Heart left ventricle (tissue), 16 donors: ENCODE data around the gene ARHGEF6. TPM values are rescaled to one million over a fixed set of nuclear protein-coding genes. Genes with fewer than 3 reads are reported as not detected.

Experiments used
- ATAC-seq, 4 donors: fragments of 200-7000 bp; cut with Tn5 transposase; one replicate each; pipeline ENCODE4 v1.9.1; 2020 to 2022; ENCODE audit warnings: moderate library complexity in 4 of 4, mild to moderate bottlenecking in 3 of 4, moderate number of reproducible peaks in 1 of 4
- DNase-seq, 5 donors: peaks; one replicate each; pipeline ENCODE4 v3.0.0-alpha.2; 2020
- H3K27ac ChIP-seq, 12 donors: fragments of 200-600 bp; sonication (generic) in 4 of 12; one replicate each; pipeline versions ENCODE4 v1.5.0 to v1.8.0; 2016 to 2022; ENCODE audit warnings: mild to moderate bottlenecking in 2 of 12
- H3K27me3 ChIP-seq, 9 donors: fragments of 200-600 bp; sonication (generic) in 2 of 9; one replicate each; pipeline versions ENCODE4 v1.5.1 to v1.8.0; 2016 to 2022; ENCODE audit warnings: mild to moderate bottlenecking in 3 of 9
- H3K36me3 ChIP-seq, 9 donors: fragments of 200-600 bp; sonication (generic) in 2 of 9; one replicate each; pipeline versions ENCODE4 v1.5.0 to v1.8.0; 2018 to 2022; ENCODE audit warnings: mild to moderate bottlenecking in 2 of 9
- H3K4me1 ChIP-seq, 12 donors: fragments of 200-600 bp; sonication (generic) in 4 of 12; one replicate each; pipeline versions ENCODE4 v1.5.0 to v1.8.0; 2016 to 2022; ENCODE audit warnings: mild to moderate bottlenecking in 3 of 12
- H3K4me3 ChIP-seq, 12 donors: fragments of 200-600 bp; sonication (generic) in 4 of 12; one replicate each; pipeline versions ENCODE4 v1.5.0 to v1.8.0; 2017 to 2022; ENCODE audit warnings: mild to moderate bottlenecking in 9 of 12, moderate library complexity in 4 of 12
- H3K9me3 ChIP-seq, 12 donors: fragments of 200-600 bp; sonication (generic) in 4 of 12; one replicate each; pipeline versions ENCODE4 v1.5.0 to v1.8.0; 2016 to 2022; ENCODE audit warnings: mild to moderate bottlenecking in 1 of 12
- POLR2A ChIP-seq, 2 donors: fragments of 450-650 bp; IDR thresholded peaks; one replicate each; pipeline ENCODE4 v1.6.1; 2017; ENCODE audit warnings: antibody characterized with exemption in 2 of 2, mild to moderate bottlenecking in 2 of 2, moderate library complexity in 2 of 2
- WGBS, 4 donors: extraction: QIAGEN DNeasy Blood & Tissue Kit in 2 of 4; methylation state at CpG; one replicate each; pipeline versions ENCODE4 v1.1.5 to v1.1.7; 2013 to 2018; 5-methylcytosine and 5-hydroxymethylcytosine counted together
- intact Hi-C, 10 donors: fragments of 100-400 bp; cut with DNase I; formaldehyde crosslinking; loops; one replicate each; pipeline versions ENCODE4 v1.11.1 to v1.14.2; 2022
- polyA plus RNA-seq, 2 donors: library from polyadenylated mRNA; stranded (reverse); fragments of 200-250 nt; gene quantifications; one replicate each; pipeline ENCODE4 v1.2.3, GENCODE V29; 2013
- total RNA-seq, 9 donors: library from RNA; depleted of rRNA in 2 of 9; stranded (reverse); fragments of >200 nt in 2 of 9; fragmentation: NEBNext Ultra II Directional in 3 of 9; extraction: Animal tissue kit (Norgen Biotek cat#: 25700) in 3 of 9; gene quantifications; one replicate each; pipeline versions ENCODE4 v1.1.0 to v1.2.4, GENCODE V29; 2016 to 2023
- TF ChIP-seq, protein P1 (sequence below), 12 donors: fragments of 200-600 bp; sonication (generic) in 4 of 12; IDR thresholded peaks; one replicate each; pipeline versions ENCODE4 v1.5.0 to v1.8.0; 2018 to 2022; ENCODE audit warnings: antibody characterized with exemption in 12 of 12, mild to moderate bottlenecking in 5 of 12
- donor health status: ischemic (EF 13 %, LVEDD 7.1; RV severe dilation, severe dysfunction).
- donor health status: healthy with polysubstance abuse.
- donor health status: DM: no; HTN: yes; CAD: no.
- donor health status: DM: no; HTN: no; CAD: no.
- donor health status: ischemic (EF 25% LVEDD 6.9; RV normal size, moderate dysfunction).
- donor health status: ischemic (EF 25% LVEDD 5.7; RV mildly dilated, moderate dysfunction).
- donor health status: healthy.
- donor health status: DM: yes; HTN: yes; CAD: no.
- donor health status: ischemic (EF 35%, LVEDD 5.7; RV mildly dilated, moderate dysfunction).
- donor health status: nonischemic (EF 11% LVEDD 7.7; RV severe dilation, severe dysfunction).
- donor health status: DM: yes; HTN: yes; CAD: no.
- donor health status: PGD.
- donor health status: ischemic (EF 29% LVEDD 5.4; RV normal size, mild dysfunction).
- donor health status: nonischemic (EF 23%, LVEDD 6.1; RV moderate dilation, normal function).

ARHGEF6 gene
- total and polyA plus RNA-seq, 11 donors = 15.2 to 74.7 (median 55.7) TPM

DNA sequence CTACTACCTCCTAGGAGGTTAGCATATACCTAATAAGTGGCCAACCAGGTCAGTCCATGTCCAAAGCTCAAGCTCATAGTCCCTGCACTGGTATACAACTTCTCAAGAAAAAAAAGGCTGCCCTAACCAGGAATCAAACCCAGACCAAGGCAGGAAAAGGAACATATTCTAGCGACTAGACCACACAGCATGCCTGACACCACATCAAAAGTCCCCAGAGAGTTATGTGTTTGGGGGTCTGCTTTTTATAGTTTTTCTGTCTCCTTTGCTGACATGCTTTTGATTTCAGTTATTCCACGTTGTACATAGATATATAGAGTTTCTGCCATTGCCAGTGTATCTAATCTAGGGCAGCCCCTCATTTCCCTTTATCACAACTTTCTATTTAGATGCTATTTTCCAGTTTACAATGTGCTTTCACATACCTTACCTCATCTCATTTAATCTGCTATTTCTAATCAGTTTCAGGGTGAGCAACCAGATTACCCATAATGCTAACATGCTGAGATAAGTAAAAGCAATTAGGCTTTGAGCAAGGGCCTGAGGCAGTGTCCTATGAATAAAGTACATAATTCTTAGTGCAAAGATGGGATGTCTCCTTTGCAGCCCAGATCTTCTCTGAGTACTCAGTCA is 17.8 kb downstream of the ARHGEF6 start:
- intact Hi-C loops = loop anchor here in 4 of 10 donors (10.0 kb wide), 3 partner anchors 102 to 122 kb away; partner anchors contain the start of gene RBMX (in 1 of the 4)
- Histone ChIP-seq H3K36me3 (peaks cover 0 to 10% (median 0%) of the 10 kb centered on the region in 9 donors), H3K9me3 (no peaks in the 10 kb centered on the region), H3K4me3 (no peak overlapping the region), H3K27ac (no peak overlapping the region), H3K27me3 (no peaks in the 10 kb centered on the region), H3K4me1 (peaks cover 0 to 47% (median 16%) of the 10 kb centered on the region in 12 donors)
- DNase-seq (no peak), ATAC-seq (no peak)
- 49 to 66% (median 61%) methylated on average over 2 of the region's 2 CpGs for WGBS, 4 donors
- TF ChIP-seq, protein P1, sequence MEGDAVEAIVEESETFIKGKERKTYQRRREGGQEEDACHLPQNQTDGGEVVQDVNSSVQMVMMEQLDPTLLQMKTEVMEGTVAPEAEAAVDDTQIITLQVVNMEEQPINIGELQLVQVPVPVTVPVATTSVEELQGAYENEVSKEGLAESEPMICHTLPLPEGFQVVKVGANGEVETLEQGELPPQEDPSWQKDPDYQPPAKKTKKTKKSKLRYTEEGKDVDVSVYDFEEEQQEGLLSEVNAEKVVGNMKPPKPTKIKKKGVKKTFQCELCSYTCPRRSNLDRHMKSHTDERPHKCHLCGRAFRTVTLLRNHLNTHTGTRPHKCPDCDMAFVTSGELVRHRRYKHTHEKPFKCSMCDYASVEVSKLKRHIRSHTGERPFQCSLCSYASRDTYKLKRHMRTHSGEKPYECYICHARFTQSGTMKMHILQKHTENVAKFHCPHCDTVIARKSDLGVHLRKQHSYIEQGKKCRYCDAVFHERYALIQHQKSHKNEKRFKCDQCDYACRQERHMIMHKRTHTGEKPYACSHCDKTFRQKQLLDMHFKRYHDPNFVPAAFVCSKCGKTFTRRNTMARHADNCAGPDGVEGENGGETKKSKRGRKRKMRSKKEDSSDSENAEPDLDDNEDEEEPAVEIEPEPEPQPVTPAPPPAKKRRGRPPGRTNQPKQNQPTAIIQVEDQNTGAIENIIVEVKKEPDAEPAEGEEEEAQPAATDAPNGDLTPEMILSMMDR (IDR thresholded peaks at IDR 0.05) = no peak
- no peak for TF ChIP-seq POLR2A (IDR thresholded peaks at IDR 0.05)

DNA sequence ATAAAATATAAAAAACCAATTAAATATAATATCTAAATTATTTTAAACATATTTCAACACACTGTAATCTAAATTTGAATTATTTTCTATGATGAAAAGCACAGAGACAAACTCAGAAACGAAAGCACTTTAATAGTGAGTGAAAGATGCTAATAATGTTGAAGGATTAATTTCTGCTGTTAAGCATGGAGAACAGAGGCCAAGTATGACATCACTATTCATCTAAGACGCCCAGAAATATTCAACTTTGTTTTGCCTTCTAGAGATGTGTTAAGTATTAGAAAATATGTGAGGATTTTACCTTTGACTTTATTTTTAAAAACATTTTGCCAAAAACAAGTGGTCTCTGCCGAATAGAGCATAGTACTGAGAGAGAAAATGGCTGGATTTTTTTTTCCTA is 19.3 kb downstream of the ARHGEF6 start:
- H3K27me3 ChIP-seq = no peaks in the 10 kb centered on the region
- H3K4me1 ChIP-seq = peaks cover 0 to 47% (median 17%) of the 10 kb centered on the region in 12 donors
- no peak for DNase-seq
- peak overlapping the region in 1 of 12 donors; percentile 10 for H3K4me3 ChIP-seq
- H3K36me3 ChIP-seq = peaks cover 0 to 10% (median 0%) of the 10 kb centered on the region in 9 donors
- WGBS, 4 donors = 35 to 65% (median 44%) methylated on average over 3 of the region's 3 CpGs
- intact Hi-C loops = loop anchor here in 4 of 10 donors (10.0 kb wide), 3 partner anchors 103 to 123 kb away; partner anchors contain the start of gene RBMX (in 1 of the 4)
- peak overlapping the region in 3 of 12 donors; percentile 18 to 35 (median 24) for H3K27ac ChIP-seq
- ATAC-seq = no peak
- TF ChIP-seq, protein P1 (IDR thresholded peaks at IDR 0.05) = no peak
- no peak for TF ChIP-seq POLR2A (IDR thresholded peaks at IDR 0.05)
- no peaks in the 10 kb centered on the region for H3K9me3 ChIP-seq

DNA sequence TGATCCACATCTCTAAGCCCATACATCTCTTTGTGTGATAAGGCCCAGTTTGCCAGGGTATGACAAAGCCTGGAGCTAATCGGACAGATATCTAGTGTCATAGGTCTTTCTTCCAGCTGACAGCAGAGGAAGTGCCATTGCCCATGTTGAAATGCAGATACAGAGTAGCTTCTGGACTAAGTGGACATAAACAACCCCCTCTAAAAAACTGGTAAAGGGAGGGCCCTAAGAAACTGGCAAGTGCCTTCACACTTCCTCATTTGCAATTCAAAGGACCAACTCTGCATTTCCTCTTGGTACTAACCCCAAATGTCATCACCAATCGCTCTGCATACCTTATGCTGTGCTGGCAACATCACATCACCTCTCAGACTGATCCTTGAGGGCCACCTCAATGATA is 20.8 kb downstream of the ARHGEF6 start:
- intact Hi-C loops = loop anchor here in 4 of 10 donors (10.0 kb wide), 3 partner anchors 105 to 125 kb away; partner anchors contain the start of gene RBMX (in 1 of the 4)
- no peak overlapping the region for H3K4me3 ChIP-seq
- H3K36me3 ChIP-seq = peaks cover 0 to 10% (median 0%) of the 10 kb centered on the region in 9 donors
- H3K27me3 ChIP-seq = no peaks in the 10 kb centered on the region
- peaks cover 0 to 45% (median 14%) of the 10 kb centered on the region in 12 donors for H3K4me1 ChIP-seq
- H3K27ac ChIP-seq = peak overlapping the region in 5 of 12 donors; percentile 14 to 29 (median 24)
- H3K9me3 ChIP-seq = no peaks in the 10 kb centered on the region
- no peak for TF ChIP-seq POLR2A (IDR thresholded peaks at IDR 0.05)
- TF ChIP-seq, protein P1 (IDR thresholded peaks at IDR 0.05) = no peak
- DNase-seq (no peak), ATAC-seq (peak in 1 of 4 donors; percentile 18)
- WGBS, 4 donors = 41 to 57% (median 55%) methylated on average over 2 of the region's 2 CpGs

DNA sequence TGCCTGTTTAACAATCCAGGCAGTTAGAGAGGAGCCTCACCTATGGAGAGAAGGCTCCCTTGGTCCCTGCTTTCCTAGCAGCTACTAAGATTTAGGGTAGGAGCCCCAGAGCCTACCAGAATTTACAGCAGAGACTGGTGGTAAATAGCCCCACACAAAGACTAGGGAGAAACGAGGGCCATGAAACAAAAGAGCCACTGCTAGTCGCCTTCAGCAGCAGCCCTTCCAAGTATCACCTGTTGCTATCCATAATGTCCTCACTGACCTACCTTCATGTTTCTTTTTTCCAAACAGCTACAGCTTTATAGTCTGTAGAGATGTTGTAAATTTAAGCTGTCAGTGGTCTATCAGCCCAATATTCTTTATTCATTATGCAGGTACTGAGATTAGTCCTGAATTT is 25.3 kb downstream of the ARHGEF6 start:
- intact Hi-C loops = no loop called here
- Histone ChIP-seq H3K4me1 (peaks cover 0 to 59% (median 19%) of the 10 kb centered on the region in 12 donors), H3K27me3 (no peaks in the 10 kb centered on the region), H3K36me3 (no peaks in the 10 kb centered on the region), H3K27ac (peak overlapping the region in 6 of 12 donors; percentile 25 to 60 (median 48)), H3K4me3 (no peak overlapping the region), H3K9me3 (no peaks in the 10 kb centered on the region)
- WGBS, 4 donors = 56 to 80% (median 65%) methylated on average over 2 of the region's 2 CpGs
- ATAC-seq (no peak), DNase-seq (no peak)
- TF ChIP-seq, protein P1 (IDR thresholded peaks at IDR 0.05) = no peak
- TF ChIP-seq POLR2A (IDR thresholded peaks at IDR 0.05) = no peak
